Bronchial epithelial cell (primary cell): ENCODE data around the gene CDK6. TPM values are rescaled to one million over a fixed set of nuclear protein-coding genes. Genes with fewer than 3 reads are reported as not detected.
"Not testable (repeated sequence)": the region's sequence is repeated elsewhere in the genome, so short reads cannot be mapped to it uniquely, and the experiment has no call there.

Experiments
- DNase-seq: peaks from one replicate; pipeline ENCODE4 v3.0.0-alpha.2; 2010; ENCODE audit warnings: low read depth
- FAIRE-seq: peaks from 2 replicates; lab custom pipeline; 2011; peaks lifted over from hg19 to GRCh38; lab: Jason Lieb, UNC
- H3K27me3 ChIP-seq: 2 replicates; pipeline ENCODE4 v1.5.1; 2011; ENCODE audit warnings: low read length; ENCODE audit not compliant: control insufficient read depth, insufficient read depth
- H3K36me3 ChIP-seq: 2 replicates; pipeline ENCODE4 v1.5.1; 2011; ENCODE audit warnings: low read length; ENCODE audit not compliant: control insufficient read depth, insufficient read depth
- H3K4me3 ChIP-seq: 2 replicates; pipeline ENCODE4 v1.5.1; 2011; ENCODE audit warnings: mild to moderate bottlenecking, low read depth, low read length, control low read depth
- CTCF ChIP-seq: IDR thresholded peaks from 2 replicates; pipeline ENCODE4 v1.5.1; 2011; ENCODE audit warnings: mild to moderate bottlenecking, moderate library complexity, low read length, control low read depth, inconsistent platforms; ENCODE audit not compliant: insufficient read depth, severe bottlenecking
- total RNA-seq: library from RNA; depleted of rRNA; stranded (reverse); fragments of >200 nt; gene quantifications from 2 replicates; pipeline ENCODE4 v1.2.1, GENCODE V29; 2014

Gene CDK6
- total RNA-seq, 1 donor from 2014 or later: 52.9 TPM

- Histone ChIP-seq H3K4me3 (no peak overlapping the region), H3K27me3 (no peaks in the 10 kb centered on the region), H3K36me3 (peaks cover 1% of the 10 kb centered on the region)
- no peak for DNase-seq
- no peak for FAIRE-seq
- TF ChIP-seq CTCF: no peak
Measured at GRCh38 chr7:92758796-92759431, 77.5 kb downstream of the CDK6 start.

GRCh38 chr7:92757311-92757910 is 79.0 kb downstream of the CDK6 start:
- DNase-seq, H3K36me3 ChIP-seq, H3K4me3 ChIP-seq, FAIRE-seq, H3K27me3 ChIP-seq: not testable (repeated sequence)

- FAIRE-seq (no peak), DNase-seq (no peak)
- Histone ChIP-seq H3K36me3 (peaks cover 1% of the 10 kb centered on the region), H3K27me3 (no peaks in the 10 kb centered on the region), H3K4me3 (no peak overlapping the region)
- no peak for TF ChIP-seq CTCF
Measured at GRCh38 chr7:92755680-92756079, 80.7 kb downstream of the CDK6 start.

GRCh38 chr7:92754919-92755581 is 81.3 kb downstream of the CDK6 start:
- DNase-seq (no peak), FAIRE-seq (no peak)
- Histone ChIP-seq H3K27me3 (no peaks in the 10 kb centered on the region), H3K4me3 (no peak overlapping the region), H3K36me3 (peaks cover 1% of the 10 kb centered on the region)
- TF ChIP-seq CTCF: no peak

- no peaks in the 10 kb centered on the region for H3K27me3 ChIP-seq
- peak; percentile 86 for DNase-seq
- no peak overlapping the region for H3K4me3 ChIP-seq
- no peak for FAIRE-seq
- no peak for TF ChIP-seq CTCF
- no peaks in the 10 kb centered on the region for H3K36me3 ChIP-seq
Measured at GRCh38 chr7:92753614-92754013, 82.8 kb downstream of the CDK6 start.
